Measurements from ENCODE around the gene NT5C2.

Gene NT5C2

GRCh38 chr10:103127241-103127640 is 65.8 kb downstream of the NT5C2 start:
- TF ChIP-seq, protein P1, sequence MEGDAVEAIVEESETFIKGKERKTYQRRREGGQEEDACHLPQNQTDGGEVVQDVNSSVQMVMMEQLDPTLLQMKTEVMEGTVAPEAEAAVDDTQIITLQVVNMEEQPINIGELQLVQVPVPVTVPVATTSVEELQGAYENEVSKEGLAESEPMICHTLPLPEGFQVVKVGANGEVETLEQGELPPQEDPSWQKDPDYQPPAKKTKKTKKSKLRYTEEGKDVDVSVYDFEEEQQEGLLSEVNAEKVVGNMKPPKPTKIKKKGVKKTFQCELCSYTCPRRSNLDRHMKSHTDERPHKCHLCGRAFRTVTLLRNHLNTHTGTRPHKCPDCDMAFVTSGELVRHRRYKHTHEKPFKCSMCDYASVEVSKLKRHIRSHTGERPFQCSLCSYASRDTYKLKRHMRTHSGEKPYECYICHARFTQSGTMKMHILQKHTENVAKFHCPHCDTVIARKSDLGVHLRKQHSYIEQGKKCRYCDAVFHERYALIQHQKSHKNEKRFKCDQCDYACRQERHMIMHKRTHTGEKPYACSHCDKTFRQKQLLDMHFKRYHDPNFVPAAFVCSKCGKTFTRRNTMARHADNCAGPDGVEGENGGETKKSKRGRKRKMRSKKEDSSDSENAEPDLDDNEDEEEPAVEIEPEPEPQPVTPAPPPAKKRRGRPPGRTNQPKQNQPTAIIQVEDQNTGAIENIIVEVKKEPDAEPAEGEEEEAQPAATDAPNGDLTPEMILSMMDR (IDR thresholded peaks at IDR 0.05; ENCODE audit: insufficient read depth, low read depth, low read length, missing control alignments), result no peak
- no peak for DNase-seq (ENCODE audit: low read depth)
- H3K4me3 ChIP-seq (ENCODE audit: low read length), result no peak overlapping the region

DNA sequence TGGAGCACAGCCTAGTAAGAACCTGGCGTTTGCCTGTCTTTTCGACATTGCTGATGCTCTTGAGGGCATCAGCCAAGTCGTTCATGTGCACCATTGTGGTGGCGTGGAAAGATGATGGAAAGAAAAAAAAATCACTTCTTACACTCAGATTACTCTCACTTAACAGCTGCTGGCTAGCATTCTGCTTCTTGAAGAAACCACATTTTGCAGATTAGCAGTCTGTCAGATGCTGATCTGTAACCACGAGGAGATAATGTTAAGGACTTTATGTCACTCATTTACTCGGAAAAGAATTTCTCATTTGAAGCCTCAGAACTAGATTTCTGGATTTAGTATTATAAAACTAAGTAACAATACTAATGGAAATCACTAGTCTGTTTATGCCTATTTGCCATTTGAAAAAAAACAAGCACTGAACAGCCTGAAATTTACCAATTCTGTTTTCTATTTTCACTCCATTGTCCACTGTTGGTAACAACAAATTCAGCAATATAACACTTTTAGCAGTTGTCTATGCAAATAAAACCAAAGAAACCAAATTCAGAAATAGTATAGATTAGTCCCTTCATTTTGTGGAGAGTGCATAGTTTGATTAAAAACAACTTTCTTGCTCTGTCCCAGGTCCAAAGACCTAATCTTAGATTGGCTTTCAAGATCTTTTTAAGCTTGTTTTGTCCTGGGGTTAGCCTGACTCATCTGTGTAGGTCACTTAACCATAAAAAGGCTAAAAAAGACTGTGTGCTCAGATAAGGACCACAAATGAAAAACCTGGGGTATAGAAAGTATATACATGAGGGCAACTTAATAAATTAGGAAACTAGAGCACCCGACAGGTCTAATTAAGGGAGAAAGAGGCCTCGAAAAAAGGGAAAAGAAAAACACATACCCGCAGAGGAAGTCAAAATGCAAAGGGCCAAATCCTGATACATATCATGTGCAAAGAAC is 67.5 kb downstream of the NT5C2 start:
- TF ChIP-seq, protein P1 (IDR thresholded peaks at IDR 0.05; ENCODE audit: insufficient read depth, low read depth, low read length, missing control alignments), result no peak
- no peak overlapping the region for H3K4me3 ChIP-seq (ENCODE audit: low read length)

DNA sequence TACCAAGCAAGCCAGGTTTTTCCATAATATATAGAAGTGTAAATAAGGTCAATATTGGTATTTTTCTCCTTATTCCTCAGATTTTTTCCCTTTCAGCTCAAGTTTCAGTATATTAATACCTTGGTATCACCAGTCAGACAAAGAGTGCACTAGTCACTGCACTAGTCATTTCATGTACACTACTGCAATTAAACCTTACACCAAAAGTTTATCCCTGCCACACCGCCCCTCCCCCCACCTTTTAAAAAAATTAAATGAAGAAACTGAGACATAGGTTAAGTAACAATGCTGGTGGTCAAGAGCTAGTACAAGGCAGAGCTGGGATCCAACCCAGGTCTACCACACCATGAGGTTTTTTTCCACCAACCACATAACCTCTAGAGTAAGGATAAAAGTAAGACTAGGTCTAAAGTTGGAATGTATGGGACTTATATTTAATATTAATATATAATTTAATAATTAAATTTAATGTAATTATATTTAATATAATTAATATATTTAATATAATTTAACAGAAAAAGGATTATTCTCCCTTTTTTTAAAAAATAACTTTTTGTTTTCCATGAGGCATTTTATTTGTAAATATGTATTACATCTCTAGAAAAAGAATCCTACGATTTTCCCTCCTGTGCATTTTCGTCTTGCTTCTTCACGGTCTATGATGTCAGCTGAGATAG is 68.5 kb downstream of the NT5C2 start:
- DNase-seq (ENCODE audit: low read depth), result no peak
- TF ChIP-seq, protein P1 (IDR thresholded peaks at IDR 0.05; ENCODE audit: insufficient read depth, low read depth, low read length, missing control alignments), result no peak
- H3K4me3 ChIP-seq (ENCODE audit: low read length), result no peak overlapping the region

More for the DNA sequence above, 67.5 kb downstream of the NT5C2 start:
- no peak for DNase-seq (ENCODE audit: low read depth)

- no peak overlapping the region for H3K4me3 ChIP-seq (ENCODE audit: low read length)
- TF ChIP-seq, protein P1 (IDR thresholded peaks at IDR 0.05; ENCODE audit: insufficient read depth, low read depth, low read length, missing control alignments), result no peak
- no peak for DNase-seq (ENCODE audit: low read depth)
Measured at GRCh38 chr10:103123282-103124024, 69.6 kb downstream of the NT5C2 start.

DNA sequence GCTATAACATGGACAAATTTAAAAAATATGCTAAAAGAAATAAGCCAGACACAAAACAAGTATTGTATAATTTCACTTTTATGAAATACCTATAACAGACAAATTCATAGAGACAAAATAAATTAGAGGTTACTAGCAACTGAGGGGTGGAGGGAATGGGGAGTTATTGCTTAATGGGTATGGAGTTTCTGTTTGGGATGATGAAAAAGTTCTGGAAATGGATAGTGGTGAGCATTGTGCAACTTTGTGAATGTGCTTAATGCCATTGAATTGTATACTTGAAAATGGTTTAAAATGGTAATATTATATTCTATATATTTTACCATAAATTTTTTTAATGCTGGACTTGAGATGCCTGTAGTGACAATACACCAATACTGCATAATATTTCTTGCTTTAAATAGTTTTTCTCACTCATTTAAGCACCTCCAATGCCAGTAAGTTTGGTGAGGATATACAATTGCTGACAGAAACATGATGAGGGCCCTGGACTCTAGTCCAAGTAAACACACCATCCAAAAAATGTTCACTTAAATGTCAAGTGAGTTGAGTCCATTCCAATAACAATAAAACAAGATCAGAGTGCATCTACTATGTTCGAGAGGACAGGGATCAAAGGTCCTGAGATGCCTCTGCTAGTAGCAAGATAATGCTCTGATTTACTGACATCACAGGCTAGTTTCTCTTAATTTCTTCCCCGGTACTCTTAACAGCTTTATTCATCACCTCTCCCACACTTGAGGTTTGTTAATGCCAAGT is 71.9 kb downstream of the NT5C2 start:
- peak; percentile 7 for DNase-seq (ENCODE audit: low read depth)
- no peak overlapping the region for H3K4me3 ChIP-seq (ENCODE audit: low read length)
- TF ChIP-seq, protein P1 (IDR thresholded peaks at IDR 0.05; ENCODE audit: insufficient read depth, low read depth, low read length, missing control alignments), result no peak

- no peak for DNase-seq (ENCODE audit: low read depth)
- H3K4me3 ChIP-seq (ENCODE audit: low read length), result no peak overlapping the region
- TF ChIP-seq, protein P1 (IDR thresholded peaks at IDR 0.05; ENCODE audit: insufficient read depth, low read depth, low read length, missing control alignments), result no peak
Measured at GRCh38 chr10:103120546-103120945, 72.5 kb downstream of the NT5C2 start.
